Neuron (in vitro differentiated cells): ENCODE results near the gene ST7.

ENCODE experiments used
- H2AFZ ChIP-seq: one replicate; pipeline ENCODE4 v1.6.1; 2013; ENCODE audit warnings: low read depth, mild to moderate bottlenecking, inconsistent platforms, low read length, moderate library complexity
- H3K27me3 ChIP-seq: one replicate; pipeline ENCODE4 v1.6.1; 2013; ENCODE audit warnings: low read length; ENCODE audit not compliant: insufficient read depth
- H3K36me3 ChIP-seq: one replicate; pipeline ENCODE4 v1.6.1; 2013; ENCODE audit warnings: low read length; ENCODE audit not compliant: insufficient read depth
- H3K4me1 ChIP-seq: one replicate; pipeline ENCODE4 v1.6.1; 2013; ENCODE audit warnings: low read length; ENCODE audit not compliant: insufficient read depth
- H3K4me3 ChIP-seq: 2 replicates; pipeline ENCODE4 v1.5.1; 2013; ENCODE audit warnings: mild to moderate bottlenecking, low read length, moderate library complexity
- H3K9me3 ChIP-seq: one replicate; pipeline ENCODE4 v1.6.1; 2013; ENCODE audit warnings: low read length

ST7 gene

GRCh38 chr7:117148971-117149370 is 195.7 kb downstream of the ST7 start:
- peaks cover 11% of the 10 kb centered on the region for H3K36me3 ChIP-seq
- no peaks in the 10 kb centered on the region for H3K27me3 ChIP-seq
- H3K4me3 ChIP-seq, result no peak overlapping the region
- H2AFZ ChIP-seq, result no peak overlapping the region
- H3K9me3 ChIP-seq, result no peaks in the 10 kb centered on the region
- no peaks in the 10 kb centered on the region for H3K4me1 ChIP-seq

DNA sequence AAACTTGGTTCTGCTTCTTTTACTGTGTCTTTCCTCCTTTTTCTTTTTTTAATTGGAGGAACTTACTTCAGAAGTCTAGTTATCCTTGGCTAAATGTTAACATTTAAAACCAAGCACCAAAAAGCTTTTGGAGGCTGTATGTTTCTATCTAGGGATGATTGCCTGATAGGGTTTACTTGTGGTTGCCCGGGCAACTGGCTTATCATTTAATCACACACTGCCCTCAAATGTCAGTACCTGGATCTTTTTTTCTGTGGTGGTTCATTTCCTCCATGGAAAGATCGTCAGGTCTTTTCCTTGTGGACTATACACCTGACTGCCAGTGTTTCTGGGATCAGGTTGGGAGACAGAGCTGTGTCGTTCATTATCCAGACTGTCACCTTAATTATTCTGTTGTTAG is 196.4 kb downstream of the ST7 start:
- H3K9me3 ChIP-seq, result no peaks in the 10 kb centered on the region
- H3K4me1 ChIP-seq, result peaks cover 4% of the 10 kb centered on the region
- H3K27me3 ChIP-seq, result no peaks in the 10 kb centered on the region
- H2AFZ ChIP-seq, result no peak overlapping the region
- H3K4me3 ChIP-seq, result no peak overlapping the region
- peaks cover 10% of the 10 kb centered on the region for H3K36me3 ChIP-seq

GRCh38 chr7:117152213-117153007 is 199.1 kb downstream of the ST7 start:
- Histone ChIP-seq H3K4me3 (no peak overlapping the region), H3K27me3 (no peaks in the 10 kb centered on the region), H2AFZ (no peak overlapping the region), H3K36me3 (peaks cover 3% of the 10 kb centered on the region), H3K9me3 (no peaks in the 10 kb centered on the region), H3K4me1 (peaks cover 12% of the 10 kb centered on the region)

DNA sequence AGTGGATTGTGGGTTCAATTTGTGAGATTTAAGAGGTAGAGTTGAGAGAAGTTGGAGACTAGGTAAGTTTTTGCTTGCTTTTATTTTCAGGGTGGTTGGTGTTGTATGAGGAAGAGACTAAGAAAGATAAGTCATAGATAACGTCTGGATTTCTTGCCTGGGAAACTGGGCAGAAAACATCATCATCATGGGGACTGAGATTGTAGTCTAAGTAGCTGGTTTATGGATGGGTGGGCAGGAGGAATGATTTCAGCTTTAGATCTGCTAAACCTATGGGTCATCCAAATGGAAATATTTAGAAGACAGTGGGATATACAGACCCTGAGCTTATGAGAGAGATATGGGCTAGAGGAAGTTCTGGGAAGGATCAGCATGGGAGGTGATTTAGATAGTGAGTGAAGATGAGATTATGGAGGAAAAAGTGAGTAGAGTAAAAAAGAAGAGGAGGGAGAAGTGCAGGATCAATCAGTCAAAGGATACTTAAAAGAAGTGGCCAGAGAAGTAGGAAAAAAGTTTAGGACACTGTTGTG is 199.8 kb downstream of the ST7 start:
- H3K36me3 ChIP-seq, result peaks cover 3% of the 10 kb centered on the region
- H3K4me1 ChIP-seq, result peaks cover 12% of the 10 kb centered on the region
- H3K27me3 ChIP-seq, result no peaks in the 10 kb centered on the region
- no peak overlapping the region for H3K4me3 ChIP-seq
- H2AFZ ChIP-seq, result no peak overlapping the region
- H3K9me3 ChIP-seq, result no peaks in the 10 kb centered on the region

- no peaks in the 10 kb centered on the region for H3K27me3 ChIP-seq
- H3K9me3 ChIP-seq, result no peaks in the 10 kb centered on the region
- no peak overlapping the region for H2AFZ ChIP-seq
- no peak overlapping the region for H3K4me3 ChIP-seq
- peaks cover 3% of the 10 kb centered on the region for H3K36me3 ChIP-seq
- peaks cover 12% of the 10 kb centered on the region for H3K4me1 ChIP-seq
Measured at GRCh38 chr7:117154721-117155120, 201.4 kb downstream of the ST7 start.

DNA sequence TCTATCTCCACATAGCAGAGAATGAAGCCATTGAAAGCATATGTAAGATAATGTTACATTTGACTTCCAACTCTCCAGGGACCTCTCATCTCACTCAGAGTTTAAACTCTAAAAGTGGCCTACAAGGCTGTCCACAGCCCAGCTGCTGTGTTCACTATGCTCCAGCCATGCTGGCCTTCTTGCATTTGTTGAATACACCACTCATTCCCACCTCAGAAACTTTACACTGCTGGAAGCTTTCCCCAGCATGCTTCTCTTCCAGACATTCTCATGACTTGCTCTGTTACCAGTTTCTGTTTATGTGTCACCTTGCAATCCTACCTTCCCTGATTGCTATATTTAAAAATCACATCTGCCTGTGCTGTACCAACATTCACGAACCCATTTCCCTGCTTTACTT is 202.4 kb downstream of the ST7 start:
- no peaks in the 10 kb centered on the region for H3K27me3 ChIP-seq
- H3K36me3 ChIP-seq, result peaks cover 3% of the 10 kb centered on the region
- H2AFZ ChIP-seq, result no peak overlapping the region

DNA sequence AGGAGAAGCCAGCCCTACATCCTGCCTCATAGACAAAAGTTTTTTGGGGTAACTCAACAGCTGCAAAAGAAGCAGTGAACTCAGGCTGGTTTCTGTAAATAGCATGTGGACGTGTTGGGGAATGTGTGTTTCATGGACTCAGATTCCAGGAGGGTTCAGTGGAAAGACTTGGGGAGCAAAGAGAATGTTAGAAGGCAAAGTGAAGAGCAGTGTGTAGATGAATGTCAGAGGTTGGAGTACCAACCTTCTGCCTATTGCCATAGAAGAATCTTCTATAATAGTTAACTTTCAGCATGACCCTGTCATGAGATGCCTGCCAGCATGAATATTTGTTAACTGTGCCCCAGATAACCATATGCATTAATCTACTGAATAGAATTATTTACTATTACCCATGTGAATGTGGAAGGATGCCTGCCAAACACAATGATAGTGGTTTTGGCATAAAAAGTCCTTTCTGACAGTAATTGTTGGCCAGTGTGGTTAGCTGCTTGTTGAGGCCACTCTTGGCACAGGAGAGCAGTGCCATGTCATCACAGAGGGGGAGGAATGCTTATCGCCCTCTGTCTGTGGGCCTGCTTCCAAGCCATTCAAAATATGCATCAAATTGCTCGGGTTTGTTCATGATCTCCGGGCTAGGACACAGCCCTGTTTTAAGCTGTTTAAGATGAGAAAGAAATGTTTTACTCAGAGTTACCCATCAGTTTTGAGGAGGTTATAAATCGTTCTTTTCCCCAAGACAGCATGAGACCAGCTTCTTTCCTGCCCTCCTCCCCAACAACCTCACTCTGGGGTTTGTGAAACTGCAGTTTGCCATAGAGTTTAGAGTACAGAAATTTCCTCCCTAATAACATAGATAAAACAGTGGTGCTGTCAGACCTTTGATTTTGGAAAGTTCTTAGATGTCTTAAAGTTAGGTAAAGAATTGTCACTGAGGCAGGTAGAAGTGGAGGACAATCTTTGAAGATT is 204.2 kb downstream of the ST7 start:
- Histone ChIP-seq H3K9me3 (no peaks in the 10 kb centered on the region), H2AFZ (no peak overlapping the region), H3K27me3 (no peaks in the 10 kb centered on the region), H3K4me3 (no peak overlapping the region), H3K4me1 (peaks cover 12% of the 10 kb centered on the region), H3K36me3 (peaks cover 3% of the 10 kb centered on the region)

More for the DNA sequence above, 202.4 kb downstream of the ST7 start:
- no peaks in the 10 kb centered on the region for H3K9me3 ChIP-seq
- no peak overlapping the region for H3K4me3 ChIP-seq
- H3K4me1 ChIP-seq, result peaks cover 12% of the 10 kb centered on the region

DNA sequence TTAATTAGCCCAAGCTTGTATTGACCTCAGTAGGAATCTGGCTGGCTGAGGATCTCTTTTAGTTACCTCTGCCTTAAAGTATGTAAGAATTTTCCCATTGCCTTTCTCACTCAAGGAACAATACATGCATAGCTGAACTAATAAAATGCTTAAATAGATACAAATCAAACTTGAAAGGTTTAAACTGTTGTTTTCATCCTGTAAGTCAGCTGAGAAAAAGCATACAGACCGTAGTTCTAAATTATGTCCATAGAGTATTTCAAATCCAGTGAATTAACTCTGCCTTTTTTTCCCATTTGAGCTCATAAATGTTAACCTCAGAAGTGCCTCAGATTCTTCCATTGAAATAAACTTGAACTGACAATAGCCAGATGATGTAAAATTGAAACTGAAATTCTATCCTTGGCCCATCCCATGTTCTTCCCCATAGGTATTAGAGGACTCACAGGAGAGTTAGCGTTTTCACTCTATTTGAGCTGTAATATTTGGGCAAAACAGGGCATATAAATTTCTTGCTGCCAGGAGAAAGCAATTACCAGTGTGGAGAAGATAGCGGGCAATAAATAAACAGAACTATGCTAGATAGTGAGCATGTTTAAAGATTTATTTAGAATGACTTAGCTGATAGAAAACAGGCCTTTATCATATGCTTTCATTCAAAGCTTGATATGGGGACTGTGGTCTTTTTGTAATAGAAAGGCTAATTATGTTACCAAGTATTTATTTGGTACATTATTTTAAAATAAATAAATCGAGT is 205.8 kb downstream of the ST7 start:
- H3K4me3 ChIP-seq, result no peak overlapping the region
- peaks cover 12% of the 10 kb centered on the region for H3K4me1 ChIP-seq
- no peaks in the 10 kb centered on the region for H3K27me3 ChIP-seq
- peaks cover 3% of the 10 kb centered on the region for H3K36me3 ChIP-seq
- no peak overlapping the region for H2AFZ ChIP-seq
- H3K9me3 ChIP-seq, result no peaks in the 10 kb centered on the region

- H2AFZ ChIP-seq, result no peak overlapping the region
- H3K27me3 ChIP-seq, result no peaks in the 10 kb centered on the region
- H3K36me3 ChIP-seq, result peaks cover 1% of the 10 kb centered on the region
- no peaks in the 10 kb centered on the region for H3K4me1 ChIP-seq
- no peak overlapping the region for H3K4me3 ChIP-seq
- H3K9me3 ChIP-seq, result no peaks in the 10 kb centered on the region
Measured at GRCh38 chr7:117163101-117163500, 209.8 kb downstream of the ST7 start.

DNA sequence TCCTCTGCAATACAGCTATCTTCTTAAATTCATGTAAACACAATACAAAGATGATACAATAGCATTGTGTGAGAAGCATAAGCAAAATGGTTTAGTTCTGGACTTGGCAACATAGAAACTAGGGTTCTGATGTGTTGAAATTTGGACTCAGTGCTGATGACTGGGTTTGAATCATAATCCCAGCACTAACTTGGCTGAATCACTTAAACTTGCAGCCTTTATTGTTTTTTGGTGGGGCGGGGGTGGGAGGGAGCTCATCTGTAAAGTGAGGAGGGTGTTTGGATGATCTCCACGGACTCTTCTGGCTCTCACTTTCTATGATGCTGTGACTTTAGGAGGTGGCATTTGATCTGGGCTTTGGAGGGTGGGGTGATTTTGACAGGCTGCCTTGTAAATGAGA is 211.3 kb downstream of the ST7 start:
- Histone ChIP-seq H3K4me1 (no peaks in the 10 kb centered on the region), H3K27me3 (no peaks in the 10 kb centered on the region), H2AFZ (no peak overlapping the region), H3K36me3 (peaks cover 1% of the 10 kb centered on the region), H3K4me3 (no peak overlapping the region), H3K9me3 (no peaks in the 10 kb centered on the region)

DNA sequence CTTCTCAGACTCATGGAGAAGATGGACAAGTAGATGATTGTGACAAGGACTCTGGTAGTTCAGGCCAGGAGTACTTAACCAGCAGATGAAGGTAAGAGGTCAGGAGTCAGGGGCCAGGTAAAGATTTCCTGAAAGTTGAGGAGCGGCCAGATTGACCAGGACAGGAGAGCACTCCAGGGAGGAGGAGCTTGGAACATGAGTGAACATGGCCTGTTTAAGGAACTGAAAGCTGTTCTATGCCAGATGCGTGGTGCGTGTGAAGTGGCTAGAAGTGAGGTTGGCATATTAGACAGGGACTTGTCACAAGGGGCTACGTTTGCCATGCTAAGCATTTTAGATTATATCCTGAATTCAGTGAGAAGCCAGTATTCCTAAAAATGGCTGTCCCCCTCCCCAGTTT is 212.4 kb downstream of the ST7 start:
- H3K4me1 ChIP-seq, result no peaks in the 10 kb centered on the region
- no peaks in the 10 kb centered on the region for H3K27me3 ChIP-seq
- no peak overlapping the region for H3K4me3 ChIP-seq
- no peak overlapping the region for H2AFZ ChIP-seq
- H3K36me3 ChIP-seq, result peaks cover 1% of the 10 kb centered on the region
- no peaks in the 10 kb centered on the region for H3K9me3 ChIP-seq

DNA sequence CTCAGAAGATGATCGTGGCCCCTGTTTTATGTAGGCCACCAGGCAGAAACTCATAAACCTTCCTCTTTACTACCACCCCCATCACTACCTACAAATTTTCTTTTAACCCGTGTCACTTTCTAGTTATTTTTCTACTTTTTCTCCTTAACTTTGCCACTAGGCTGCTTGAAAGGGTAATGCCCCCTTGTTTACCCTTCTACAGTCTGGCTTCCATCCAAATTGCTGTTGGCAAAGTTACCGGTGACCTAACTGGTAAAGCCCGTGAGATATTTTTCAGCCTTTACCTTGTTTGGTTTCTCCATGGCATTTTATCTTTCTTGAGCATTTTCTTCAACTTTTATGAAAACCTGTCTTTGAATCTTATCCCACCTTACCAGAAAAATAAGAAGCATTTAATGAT is 216.6 kb downstream of the ST7 start:
- H2AFZ ChIP-seq, result no peak overlapping the region
- peaks cover 7% of the 10 kb centered on the region for H3K36me3 ChIP-seq
- no peak overlapping the region for H3K4me3 ChIP-seq
- no peaks in the 10 kb centered on the region for H3K27me3 ChIP-seq
- no peaks in the 10 kb centered on the region for H3K9me3 ChIP-seq
- H3K4me1 ChIP-seq, result no peaks in the 10 kb centered on the region
